HL-60/S4 (cell line): ENCODE results near the gene SNRPB2.

ENCODE experiments used
- in situ Hi-C: fragments of 300-500 bp; cut with MboI; formaldehyde crosslinking; loops from 2 replicates; pipeline ENCODE4 v1.14.3; 2022; ENCODE audit warnings: low sequenced_read_pairs

Gene SNRPB2

DNA sequence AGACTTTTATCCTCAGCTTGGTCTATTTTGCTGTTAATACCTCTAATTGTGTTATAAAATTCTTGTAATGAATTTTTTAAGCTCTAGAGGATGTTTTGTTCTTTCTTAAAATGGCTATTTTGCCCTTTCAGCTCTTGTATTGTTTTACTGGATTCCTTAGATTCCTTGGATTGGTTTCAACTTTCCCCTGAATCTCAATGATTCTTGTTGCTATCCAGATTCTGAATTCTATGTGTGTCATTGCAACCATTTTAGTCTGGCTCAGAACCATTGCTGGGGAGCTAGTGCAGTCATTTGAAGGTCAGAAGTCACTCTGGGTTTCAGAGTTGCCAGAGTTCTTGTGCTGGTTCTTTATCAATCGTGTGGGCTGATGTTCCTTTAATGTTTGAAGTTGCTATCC lies 55.4 kb downstream of the SNRPB2 start:
- in situ Hi-C loops = no loop called here
